DLD1 (cell line): ENCODE measurements around the gene PBX3.

ENCODE experiments used
- in situ Hi-C: cut with HindIII; loops from 2 replicates; pipeline ENCODE4 v1.10.0; 2017; ENCODE audit warnings: low sequenced_read_pairs

PBX3 gene

GRCh38 chr9:125932012-125932411, 184.8 kb downstream of the PBX3 start:
- in situ Hi-C loops: no loop called here

- in situ Hi-C loops: no loop called here
Measured at GRCh38 chr9:125932746-125933455, 185.7 kb downstream of the PBX3 start.

- in situ Hi-C loops: no loop called here
Measured at GRCh38 chr9:125942125-125942524, 195.0 kb downstream of the PBX3 start.

GRCh38 chr9:125943831-125944230, 196.7 kb downstream of the PBX3 start:
- in situ Hi-C loops: no loop called here

DNA sequence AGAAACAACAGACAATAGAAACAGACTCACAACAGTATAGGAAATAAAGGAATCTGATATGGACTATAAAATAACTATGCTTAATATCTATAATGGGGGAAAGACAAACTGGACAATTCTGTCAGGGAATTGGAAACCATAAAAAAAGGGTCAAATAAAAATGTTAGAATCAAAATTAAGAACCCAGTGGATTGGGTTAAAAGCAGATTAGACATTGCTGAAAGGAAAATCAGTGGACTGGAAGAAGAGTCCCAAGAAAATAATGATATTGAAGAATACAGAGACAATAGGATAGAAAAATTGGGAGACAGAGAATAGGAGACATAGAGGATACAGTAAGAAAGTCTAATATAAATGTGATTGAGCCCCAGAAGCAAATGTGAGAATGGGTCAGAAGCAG, 199.2 kb downstream of the PBX3 start:
- in situ Hi-C loops: no loop called here

DNA sequence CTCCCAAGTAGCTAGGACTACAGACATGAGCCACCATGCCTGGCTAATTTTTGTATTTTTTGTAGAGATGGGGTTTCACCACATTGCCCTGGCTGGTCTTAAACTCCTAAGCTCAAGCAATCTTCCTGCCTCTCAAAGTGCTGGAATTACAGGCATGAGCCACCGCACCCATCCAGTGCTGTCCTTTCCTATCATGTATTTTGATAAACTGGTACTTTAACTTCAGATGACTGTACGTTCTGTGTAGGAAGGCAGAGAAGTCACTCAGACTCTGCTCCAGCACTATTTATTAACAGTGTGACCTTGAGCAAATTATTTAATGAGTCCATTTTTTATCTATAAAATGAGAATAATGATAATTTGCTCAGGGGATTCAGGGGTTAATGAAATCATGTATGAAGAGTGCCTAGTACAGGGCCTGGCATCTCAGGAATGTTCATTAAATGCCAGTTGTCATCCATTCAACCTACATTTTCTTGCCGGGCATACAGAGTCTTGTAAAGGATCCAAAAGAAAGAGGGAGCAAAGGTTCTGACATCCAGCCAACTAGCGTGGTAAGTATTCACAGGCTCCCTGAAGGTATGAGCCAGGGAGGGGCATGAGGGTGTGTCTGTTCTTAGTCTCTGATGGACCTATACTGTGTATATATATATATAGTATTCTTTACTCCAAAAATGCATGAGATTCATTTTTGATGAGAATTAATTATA, 201.9 kb downstream of the PBX3 start:
- in situ Hi-C loops: no loop called here

GRCh38 chr9:125949703-125950460, 202.7 kb downstream of the PBX3 start:
- in situ Hi-C loops: no loop called here

DNA sequence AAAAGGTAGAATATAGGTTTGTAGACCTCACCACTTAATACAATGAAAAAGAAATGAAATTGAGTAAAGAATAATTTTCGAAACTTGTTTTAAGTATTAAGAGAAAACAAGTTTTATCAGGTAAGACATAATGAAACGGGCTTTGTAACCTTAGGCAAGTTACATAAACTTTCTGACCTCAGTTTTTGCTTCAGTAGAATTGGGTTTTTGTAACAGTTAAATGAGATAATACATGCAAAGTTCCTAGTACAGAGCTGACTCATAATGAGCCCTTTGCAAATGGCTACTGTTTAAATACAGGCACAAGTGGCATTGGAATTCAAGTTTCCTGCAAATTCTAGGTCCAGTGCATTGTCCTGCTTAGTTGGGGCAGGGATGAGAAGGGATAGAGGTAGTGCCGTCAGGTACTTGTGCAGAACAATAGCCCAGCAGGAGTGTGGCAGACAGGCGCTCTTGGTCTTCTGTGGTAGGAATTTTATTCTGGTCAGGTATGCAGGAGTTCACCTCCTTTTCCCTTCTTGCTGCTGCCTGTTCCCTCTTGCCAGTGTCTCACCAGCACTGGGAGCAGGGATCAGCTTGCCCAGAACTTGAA, 203.8 kb downstream of the PBX3 start:
- in situ Hi-C loops: no loop called here

- in situ Hi-C loops: no loop called here
Measured at GRCh38 chr9:125953314-125954019, 206.3 kb downstream of the PBX3 start.

GRCh38 chr9:125956102-125956501, 208.9 kb downstream of the PBX3 start:
- in situ Hi-C loops: no loop called here

DNA sequence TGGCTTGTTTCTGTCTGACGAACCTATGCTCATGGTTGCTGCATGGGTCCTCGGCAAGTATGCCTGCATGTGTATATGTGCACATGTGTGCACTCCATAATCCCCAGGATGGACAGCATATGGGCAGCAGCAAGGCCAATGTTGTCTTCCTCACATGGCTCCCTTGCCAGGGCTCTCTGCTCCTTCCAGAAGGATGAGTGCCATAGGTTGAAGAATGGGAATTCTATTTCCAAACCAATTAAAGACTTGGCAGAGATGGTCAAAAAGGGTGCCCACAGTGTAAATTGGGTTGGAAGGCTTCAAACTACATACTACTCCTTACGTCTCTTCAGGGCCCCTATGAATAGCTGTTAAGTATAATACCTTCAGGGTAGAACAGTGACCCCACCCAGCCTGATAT, 212.1 kb downstream of the PBX3 start:
- in situ Hi-C loops: no loop called here

- in situ Hi-C loops: no loop called here
Measured at GRCh38 chr9:125959951-125960619, 212.9 kb downstream of the PBX3 start.

DNA sequence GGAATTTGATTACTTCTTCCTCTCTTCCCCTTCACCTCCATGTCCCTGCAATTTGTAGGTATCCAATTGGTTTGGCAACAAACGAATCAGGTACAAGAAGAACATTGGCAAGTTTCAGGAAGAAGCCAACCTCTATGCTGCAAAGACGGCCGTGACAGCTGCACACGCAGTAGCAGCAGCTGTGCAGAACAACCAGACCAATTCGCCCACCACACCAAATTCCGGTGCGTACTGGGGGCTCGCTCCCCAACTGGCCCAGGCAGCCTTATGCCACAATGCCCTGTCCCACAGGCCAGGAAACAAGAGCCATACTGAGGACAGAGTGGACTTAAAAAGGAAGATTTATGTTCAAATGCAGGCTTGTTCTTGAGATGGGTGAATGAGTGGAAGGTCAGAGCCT, 213.5 kb downstream of the PBX3 start:
- in situ Hi-C loops: no loop called here

GRCh38 chr9:125961072-125961471, 213.9 kb downstream of the PBX3 start:
- in situ Hi-C loops: no loop called here

DNA sequence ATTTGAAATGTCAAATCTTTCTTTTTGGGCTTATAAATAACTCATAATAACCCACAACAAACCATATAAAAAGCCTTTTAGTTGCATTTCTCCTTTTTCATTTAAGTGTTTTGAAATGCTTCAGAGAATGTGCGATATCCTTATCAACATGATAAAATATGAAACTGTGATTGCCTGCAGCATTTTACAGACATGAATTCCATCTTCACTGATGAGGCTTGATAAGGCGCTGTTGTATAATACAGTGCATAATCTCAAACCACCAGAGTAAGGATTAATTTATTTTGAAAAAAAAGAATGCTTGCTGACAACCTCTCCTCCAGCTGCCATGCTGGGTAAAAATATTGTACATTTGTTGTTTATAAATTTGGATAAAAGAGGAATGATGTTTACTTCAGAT, 216.8 kb downstream of the PBX3 start:
- in situ Hi-C loops: no loop called here

DNA sequence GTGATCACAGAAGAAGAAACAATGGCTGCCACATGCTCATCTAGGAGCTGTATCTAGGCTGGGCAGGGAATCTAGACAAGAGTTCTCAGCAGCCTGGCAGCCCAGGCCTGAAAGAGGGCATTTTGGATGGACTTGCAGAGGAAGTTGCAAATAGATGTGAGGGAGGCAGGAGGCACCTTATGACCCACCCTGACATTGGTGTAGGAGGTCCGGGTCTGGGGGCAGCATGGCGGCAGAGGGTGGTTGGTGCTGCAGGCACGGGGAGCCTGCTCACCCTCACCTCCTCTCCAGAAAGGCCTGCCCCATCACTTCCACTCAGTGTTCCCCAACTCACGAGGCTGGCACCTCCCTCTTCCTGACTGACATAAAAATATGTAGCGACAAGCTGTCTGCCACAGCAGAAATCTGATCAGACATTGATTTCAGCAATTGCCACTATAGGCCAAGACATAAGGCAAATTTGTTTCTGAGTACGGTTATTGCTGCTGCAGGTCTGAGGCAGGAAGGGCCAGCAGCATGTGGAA, 217.6 kb downstream of the PBX3 start:
- in situ Hi-C loops: no loop called here

- in situ Hi-C loops: no loop called here
Measured at GRCh38 chr9:125965477-125965876, 218.3 kb downstream of the PBX3 start.

- in situ Hi-C loops: no loop called here
Measured at GRCh38 chr9:125966466-125966865, 219.3 kb downstream of the PBX3 start.

- in situ Hi-C loops: no loop called here
Measured at GRCh38 chr9:125966959-125967711, 220.0 kb downstream of the PBX3 start.
